ENCODE data around the gene ZC3H7A.
"Not testable (repeated sequence)": the region's sequence is repeated elsewhere in the genome, so short reads cannot be mapped to it uniquely, and the experiment has no call there.

ZC3H7A gene

GRCh38 chr16:11833951-11834695, 37.1 kb upstream of the ZC3H7A start:
- Histone ChIP-seq H3K4me3 (ENCODE audit: insufficient read depth, low read depth, low read length) (no peak overlapping the region), H3K27ac (ENCODE audit: insufficient read depth, low read depth, low read length, poor library complexity, severe bottlenecking) (no peak overlapping the region), H3K27me3 (ENCODE audit: control insufficient read depth, insufficient read depth, low read length, poor library complexity, severe bottlenecking) (no peaks in the 10 kb centered on the region), H3K36me3 (ENCODE audit: control insufficient read depth, insufficient read depth, low read length) (peaks cover 25% of the 10 kb centered on the region), H3K9me3 (ENCODE audit: control insufficient read depth, low read length) (no peaks in the 10 kb centered on the region), H3K4me1 (ENCODE audit: control insufficient read depth, insufficient read depth, low read length) (no peaks in the 10 kb centered on the region)
- WGBS, 2 experiments = 94 to 95% methylated on average over 5 to 6 of the region's 6 CpGs

GRCh38 chr16:11828696-11829095, 31.6 kb upstream of the ZC3H7A start:
- H3K4me3 ChIP-seq (ENCODE audit: insufficient read depth, low read depth, low read length) = no peak overlapping the region
- WGBS, 2 experiments = 86 to 87% methylated on average over 5 of the region's 5 CpGs
- no peak overlapping the region for H3K27ac ChIP-seq (ENCODE audit: insufficient read depth, low read depth, low read length, poor library complexity, severe bottlenecking)
- no peaks in the 10 kb centered on the region for H3K4me1 ChIP-seq (ENCODE audit: control insufficient read depth, insufficient read depth, low read length)
- no peaks in the 10 kb centered on the region for H3K36me3 ChIP-seq (ENCODE audit: control insufficient read depth, insufficient read depth, low read length)
- no peaks in the 10 kb centered on the region for H3K9me3 ChIP-seq (ENCODE audit: control insufficient read depth, low read length)
- no peaks in the 10 kb centered on the region for H3K27me3 ChIP-seq (ENCODE audit: control insufficient read depth, insufficient read depth, low read length, poor library complexity, severe bottlenecking)

GRCh38 chr16:11825520-11826165, 28.6 kb upstream of the ZC3H7A start:
- not testable (repeated sequence) for H3K4me1 ChIP-seq (ENCODE audit: control insufficient read depth, insufficient read depth, low read length); H3K4me3 ChIP-seq (ENCODE audit: insufficient read depth, low read depth, low read length); H3K36me3 ChIP-seq (ENCODE audit: control insufficient read depth, insufficient read depth, low read length); H3K27ac ChIP-seq (ENCODE audit: insufficient read depth, low read depth, low read length, poor library complexity, severe bottlenecking); H3K27me3 ChIP-seq (ENCODE audit: control insufficient read depth, insufficient read depth, low read length, poor library complexity, severe bottlenecking); H3K9me3 ChIP-seq (ENCODE audit: control insufficient read depth, low read length)
- 89 to 92% methylated on average over 13 of the region's 13 CpGs for WGBS, 2 experiments

- H3K27me3 ChIP-seq (ENCODE audit: control insufficient read depth, insufficient read depth, low read length, poor library complexity, severe bottlenecking) = no peaks in the 10 kb centered on the region
- WGBS, 2 experiments = 87 to 93% methylated on average over 5 of the region's 5 CpGs
- H3K4me3 ChIP-seq (ENCODE audit: insufficient read depth, low read depth, low read length) = no peak overlapping the region
- H3K27ac ChIP-seq (ENCODE audit: insufficient read depth, low read depth, low read length, poor library complexity, severe bottlenecking) = no peak overlapping the region
- no peaks in the 10 kb centered on the region for H3K36me3 ChIP-seq (ENCODE audit: control insufficient read depth, insufficient read depth, low read length)
- H3K4me1 ChIP-seq (ENCODE audit: control insufficient read depth, insufficient read depth, low read length) = no peaks in the 10 kb centered on the region
- no peaks in the 10 kb centered on the region for H3K9me3 ChIP-seq (ENCODE audit: control insufficient read depth, low read length)
Measured at GRCh38 chr16:11824362-11824761, 27.3 kb upstream of the ZC3H7A start.

- WGBS, 2 experiments = 92 to 98% methylated on average over 5 of the region's 5 CpGs
Measured at GRCh38 chr16:11823645-11824044, 26.6 kb upstream of the ZC3H7A start.

GRCh38 chr16:11819798-11820197, 22.7 kb upstream of the ZC3H7A start:
- Histone ChIP-seq H3K4me3 (ENCODE audit: insufficient read depth, low read depth, low read length) (no peak overlapping the region), H3K27ac (ENCODE audit: insufficient read depth, low read depth, low read length, poor library complexity, severe bottlenecking) (no peak overlapping the region), H3K36me3 (ENCODE audit: control insufficient read depth, insufficient read depth, low read length) (no peaks in the 10 kb centered on the region), H3K9me3 (ENCODE audit: control insufficient read depth, low read length) (no peaks in the 10 kb centered on the region), H3K4me1 (ENCODE audit: control insufficient read depth, insufficient read depth, low read length) (no peaks in the 10 kb centered on the region), H3K27me3 (ENCODE audit: control insufficient read depth, insufficient read depth, low read length, poor library complexity, severe bottlenecking) (no peaks in the 10 kb centered on the region)
- 95 to 96% methylated on average over 10 of the region's 10 CpGs for WGBS, 2 experiments

More at GRCh38 chr16:11823645-11824044, 26.6 kb upstream of the ZC3H7A start:
- not testable (repeated sequence) for H3K4me1 ChIP-seq (ENCODE audit: control insufficient read depth, insufficient read depth, low read length); H3K9me3 ChIP-seq (ENCODE audit: control insufficient read depth, low read length); H3K36me3 ChIP-seq (ENCODE audit: control insufficient read depth, insufficient read depth, low read length); H3K27me3 ChIP-seq (ENCODE audit: control insufficient read depth, insufficient read depth, low read length, poor library complexity, severe bottlenecking); H3K27ac ChIP-seq (ENCODE audit: insufficient read depth, low read depth, low read length, poor library complexity, severe bottlenecking); H3K4me3 ChIP-seq (ENCODE audit: insufficient read depth, low read depth, low read length)

- 91 to 92% methylated on average over 13 of the region's 13 CpGs for WGBS, 2 experiments
- H3K36me3 ChIP-seq (ENCODE audit: control insufficient read depth, insufficient read depth, low read length); H3K4me3 ChIP-seq (ENCODE audit: insufficient read depth, low read depth, low read length); H3K9me3 ChIP-seq (ENCODE audit: control insufficient read depth, low read length); H3K4me1 ChIP-seq (ENCODE audit: control insufficient read depth, insufficient read depth, low read length); H3K27me3 ChIP-seq (ENCODE audit: control insufficient read depth, insufficient read depth, low read length, poor library complexity, severe bottlenecking); H3K27ac ChIP-seq (ENCODE audit: insufficient read depth, low read depth, low read length, poor library complexity, severe bottlenecking): not testable (repeated sequence)
Measured at GRCh38 chr16:11818970-11819369, 21.9 kb upstream of the ZC3H7A start.

GRCh38 chr16:11816123-11816522, 19.1 kb upstream of the ZC3H7A start:
- H3K4me1 ChIP-seq (ENCODE audit: control insufficient read depth, insufficient read depth, low read length) = no peaks in the 10 kb centered on the region
- H3K27me3 ChIP-seq (ENCODE audit: control insufficient read depth, insufficient read depth, low read length, poor library complexity, severe bottlenecking) = no peaks in the 10 kb centered on the region
- no peaks in the 10 kb centered on the region for H3K36me3 ChIP-seq (ENCODE audit: control insufficient read depth, insufficient read depth, low read length)
- no peak overlapping the region for H3K27ac ChIP-seq (ENCODE audit: insufficient read depth, low read depth, low read length, poor library complexity, severe bottlenecking)
- 71 to 76% methylated on average over 5 of the region's 5 CpGs for WGBS, 2 experiments
- H3K4me3 ChIP-seq (ENCODE audit: insufficient read depth, low read depth, low read length) = no peak overlapping the region
- no peaks in the 10 kb centered on the region for H3K9me3 ChIP-seq (ENCODE audit: control insufficient read depth, low read length)

- WGBS, 2 experiments = 94% methylated on average over 4 of the region's 4 CpGs
- not testable (repeated sequence) for H3K4me3 ChIP-seq (ENCODE audit: insufficient read depth, low read depth, low read length); H3K4me1 ChIP-seq (ENCODE audit: control insufficient read depth, insufficient read depth, low read length); H3K9me3 ChIP-seq (ENCODE audit: control insufficient read depth, low read length); H3K27ac ChIP-seq (ENCODE audit: insufficient read depth, low read depth, low read length, poor library complexity, severe bottlenecking); H3K36me3 ChIP-seq (ENCODE audit: control insufficient read depth, insufficient read depth, low read length); H3K27me3 ChIP-seq (ENCODE audit: control insufficient read depth, insufficient read depth, low read length, poor library complexity, severe bottlenecking)
Measured at GRCh38 chr16:11814800-11815199, 17.7 kb upstream of the ZC3H7A start.

GRCh38 chr16:11806721-11807120, 9.7 kb upstream of the ZC3H7A start:
- Histone ChIP-seq H3K4me3 (ENCODE audit: insufficient read depth, low read depth, low read length) (no peak overlapping the region), H3K27me3 (ENCODE audit: control insufficient read depth, insufficient read depth, low read length, poor library complexity, severe bottlenecking) (no peaks in the 10 kb centered on the region), H3K4me1 (ENCODE audit: control insufficient read depth, insufficient read depth, low read length) (no peaks in the 10 kb centered on the region), H3K27ac (ENCODE audit: insufficient read depth, low read depth, low read length, poor library complexity, severe bottlenecking) (no peak overlapping the region), H3K9me3 (ENCODE audit: control insufficient read depth, low read length) (no peaks in the 10 kb centered on the region), H3K36me3 (ENCODE audit: control insufficient read depth, insufficient read depth, low read length) (no peaks in the 10 kb centered on the region)
- 95% methylated on average over 8 of the region's 8 CpGs for WGBS, 2 experiments
